ENCODE measurements around the gene PDE4A.

DNA sequence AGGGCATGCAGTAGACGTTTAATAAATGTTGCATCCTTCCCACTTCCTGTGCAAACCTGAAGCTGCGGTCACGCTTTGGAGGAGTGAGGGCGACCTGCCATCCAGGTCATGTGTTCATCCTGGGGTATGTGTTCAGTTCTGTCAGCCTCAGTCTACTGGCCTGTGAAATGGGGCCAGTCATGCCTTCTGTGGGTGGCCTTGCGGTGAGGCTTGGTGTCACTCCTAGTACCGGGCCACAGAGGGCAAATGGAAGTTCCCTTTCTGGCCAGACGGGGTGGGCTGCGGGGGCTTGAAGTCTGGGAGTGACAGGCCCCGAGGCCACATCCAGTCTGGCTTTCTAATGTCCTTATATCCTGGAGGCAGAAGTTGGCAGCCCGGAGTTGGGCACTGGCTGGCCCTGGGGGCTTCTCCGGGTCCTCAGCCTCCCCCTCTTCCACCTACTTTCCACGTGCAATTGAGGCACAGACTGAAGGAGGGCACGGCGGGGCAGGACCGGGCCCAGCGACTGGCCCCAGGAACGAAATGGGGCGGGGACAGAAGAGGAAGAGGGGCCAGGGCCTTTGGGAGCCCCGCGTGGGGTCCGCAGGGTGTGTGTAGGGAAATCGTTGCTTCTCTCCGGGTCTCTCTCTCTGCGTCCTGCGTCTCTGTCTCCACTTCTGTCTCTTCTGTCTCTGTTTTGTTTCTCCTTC, 11.1 kb downstream of the PDE4A start:
- TF ChIP-seq, protein P1, sequence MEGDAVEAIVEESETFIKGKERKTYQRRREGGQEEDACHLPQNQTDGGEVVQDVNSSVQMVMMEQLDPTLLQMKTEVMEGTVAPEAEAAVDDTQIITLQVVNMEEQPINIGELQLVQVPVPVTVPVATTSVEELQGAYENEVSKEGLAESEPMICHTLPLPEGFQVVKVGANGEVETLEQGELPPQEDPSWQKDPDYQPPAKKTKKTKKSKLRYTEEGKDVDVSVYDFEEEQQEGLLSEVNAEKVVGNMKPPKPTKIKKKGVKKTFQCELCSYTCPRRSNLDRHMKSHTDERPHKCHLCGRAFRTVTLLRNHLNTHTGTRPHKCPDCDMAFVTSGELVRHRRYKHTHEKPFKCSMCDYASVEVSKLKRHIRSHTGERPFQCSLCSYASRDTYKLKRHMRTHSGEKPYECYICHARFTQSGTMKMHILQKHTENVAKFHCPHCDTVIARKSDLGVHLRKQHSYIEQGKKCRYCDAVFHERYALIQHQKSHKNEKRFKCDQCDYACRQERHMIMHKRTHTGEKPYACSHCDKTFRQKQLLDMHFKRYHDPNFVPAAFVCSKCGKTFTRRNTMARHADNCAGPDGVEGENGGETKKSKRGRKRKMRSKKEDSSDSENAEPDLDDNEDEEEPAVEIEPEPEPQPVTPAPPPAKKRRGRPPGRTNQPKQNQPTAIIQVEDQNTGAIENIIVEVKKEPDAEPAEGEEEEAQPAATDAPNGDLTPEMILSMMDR (IDR thresholded peaks at IDR 0.05; ENCODE audit: insufficient read depth, low read length, poor library complexity, severe bottlenecking) = no peak
- TF ChIP-seq EZH2phosphoT487 (conservative IDR thresholded peaks at IDR 0.05; ENCODE audit: low read length) = no peak
